Stimulated activated CD8-positive, alpha-beta memory T cell treated with anti-CD3 and anti-CD28 coated beads, Interleukin-7, amount 100 ng/mL, for 1 hour (primary cell): ENCODE data around the gene AFAP1L2.

ENCODE experiments used
- DNase-seq, 2 donors: peaks; one replicate each; pipeline ENCODE4 v3.0.0-alpha.2; 2020; ENCODE audit warnings: low read depth in 2 of 2

AFAP1L2 gene

DNA sequence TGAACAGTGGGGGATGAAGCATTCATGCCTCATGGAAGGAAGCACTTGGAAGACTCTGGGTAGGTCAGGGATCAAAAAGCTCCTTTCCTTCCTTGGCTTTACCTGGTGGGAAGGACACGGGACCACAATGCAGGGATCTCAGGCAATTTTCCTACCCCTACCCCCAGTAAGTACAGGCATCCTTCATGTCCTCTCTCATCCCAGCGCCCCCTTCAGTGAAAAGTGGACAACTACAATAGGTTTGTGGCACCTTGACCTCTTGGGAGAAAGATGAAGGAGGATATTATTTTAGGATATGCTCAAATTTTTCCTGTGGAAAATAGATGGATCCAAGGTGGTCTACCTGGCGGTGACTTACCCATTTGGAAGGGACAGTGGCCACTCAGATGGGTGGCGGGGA, 16.5 kb downstream of the AFAP1L2 start:
- DNase-seq: no peak

DNA sequence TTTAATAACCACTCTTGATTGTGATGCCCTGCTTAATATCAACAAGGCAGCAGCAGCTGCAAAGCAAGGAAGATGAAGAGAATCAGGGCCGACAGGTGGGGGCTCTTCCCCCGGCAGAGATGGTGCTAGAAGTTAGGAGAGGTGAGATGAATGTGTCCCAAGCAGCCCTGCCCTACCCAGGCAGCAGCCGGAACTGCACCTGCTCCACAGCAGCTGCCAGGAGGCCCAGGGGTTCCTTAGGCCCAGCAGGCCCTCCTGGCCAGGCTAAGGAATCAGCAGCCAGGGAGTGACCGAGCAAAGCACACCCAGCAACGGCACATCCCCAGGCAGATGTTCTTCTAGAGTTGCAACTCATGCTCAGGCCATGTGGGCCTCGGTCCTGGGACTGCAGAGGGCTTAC, 17.9 kb downstream of the AFAP1L2 start:
- no peak for DNase-seq

DNA sequence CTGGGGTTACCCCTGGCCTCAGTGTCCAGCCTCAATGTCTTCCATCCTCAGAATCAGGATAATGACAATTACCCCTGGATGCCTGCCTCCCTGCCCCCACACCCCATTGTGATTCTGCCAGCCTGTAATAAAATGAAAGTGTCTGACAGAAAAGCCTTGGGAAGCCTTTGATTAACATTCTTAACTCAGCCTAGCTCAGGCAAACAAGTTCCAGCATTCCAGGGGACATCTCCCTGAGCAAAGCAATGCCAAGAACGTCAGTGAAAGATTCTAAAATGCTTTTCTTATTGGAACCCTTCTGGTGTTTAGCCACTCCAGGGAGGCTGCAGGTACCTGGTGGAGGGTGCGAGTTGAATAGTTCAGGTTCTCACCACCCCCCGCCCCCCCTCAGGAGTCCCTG, 18.7 kb downstream of the AFAP1L2 start:
- DNase-seq: no peak

DNA sequence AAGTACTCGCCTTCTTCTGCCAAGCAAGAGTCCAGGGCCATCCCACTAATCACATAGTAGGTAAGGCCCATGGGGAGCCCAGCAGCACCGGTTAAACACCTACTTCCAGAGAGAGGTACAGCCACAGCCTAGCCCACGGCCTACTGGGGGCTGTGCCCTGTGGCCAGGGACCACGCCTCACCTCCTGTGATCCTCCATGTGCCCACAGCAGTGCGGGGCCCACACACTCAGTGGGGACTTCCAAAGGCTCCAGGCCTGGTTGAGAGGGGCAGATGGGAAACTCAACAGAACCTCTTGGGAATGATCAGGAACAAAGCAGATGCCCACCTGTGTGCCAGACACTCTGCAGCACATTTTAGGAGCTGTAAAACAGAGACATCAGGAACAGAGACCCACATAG, 19.7 kb downstream of the AFAP1L2 start:
- no peak for DNase-seq

DNA sequence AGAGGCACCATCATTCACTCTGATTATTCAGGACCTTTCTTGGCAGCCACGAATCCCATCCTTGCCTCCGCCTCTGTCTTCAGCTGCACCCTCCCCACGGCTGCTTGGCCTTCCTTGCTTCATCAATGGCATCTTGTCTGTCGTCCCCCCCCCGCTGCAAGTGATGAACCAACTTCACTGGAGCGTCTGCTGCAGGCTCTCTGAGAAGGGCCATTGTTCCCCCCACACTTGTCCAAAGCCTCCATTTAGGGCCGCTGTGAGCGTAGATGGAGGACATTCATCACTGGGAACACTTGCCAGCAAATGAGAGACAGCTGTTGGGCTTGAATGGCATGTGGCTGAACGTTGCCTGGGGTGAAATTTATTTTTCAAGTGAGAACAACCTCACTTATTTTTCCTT, 20.1 kb downstream of the AFAP1L2 start:
- no peak for DNase-seq

DNA sequence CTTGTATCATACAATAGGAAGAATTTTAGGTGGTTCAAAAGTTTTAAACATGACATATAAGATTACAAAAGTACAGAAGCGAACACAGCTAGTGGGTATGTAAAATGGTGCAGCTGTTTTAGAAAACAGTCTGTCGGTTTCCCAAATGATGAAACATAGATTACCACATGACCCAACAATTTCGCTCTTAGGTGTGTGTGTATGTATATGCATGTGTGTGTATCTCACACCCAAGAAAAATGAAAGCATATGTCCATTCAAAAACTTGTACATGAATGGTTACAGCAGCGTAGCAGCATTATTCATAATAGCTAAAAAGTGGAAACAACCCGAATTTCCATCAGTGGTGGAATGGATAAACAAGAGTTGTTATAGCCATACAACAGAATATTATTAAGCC, 23.5 kb downstream of the AFAP1L2 start:
- DNase-seq: no peak

DNA sequence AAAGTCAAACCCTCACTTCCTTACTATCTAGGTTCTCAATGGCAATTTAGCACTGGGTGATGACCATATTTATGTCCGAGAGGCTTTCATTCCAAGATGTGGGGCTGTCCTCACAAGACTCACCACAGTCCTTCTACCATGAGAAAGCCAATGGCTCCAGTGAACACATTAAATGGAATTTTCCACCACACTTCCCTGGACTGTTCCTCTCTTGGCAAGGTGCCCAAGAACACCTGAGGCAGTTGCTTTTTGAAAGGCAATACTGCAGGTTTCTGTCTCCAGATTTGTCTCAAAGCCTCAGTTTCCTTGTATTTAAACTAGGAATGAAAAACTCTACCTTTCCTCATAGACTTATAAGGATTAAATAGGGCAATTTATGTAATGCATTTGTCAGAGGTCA, 24.2 kb downstream of the AFAP1L2 start:
- no peak for DNase-seq

DNA sequence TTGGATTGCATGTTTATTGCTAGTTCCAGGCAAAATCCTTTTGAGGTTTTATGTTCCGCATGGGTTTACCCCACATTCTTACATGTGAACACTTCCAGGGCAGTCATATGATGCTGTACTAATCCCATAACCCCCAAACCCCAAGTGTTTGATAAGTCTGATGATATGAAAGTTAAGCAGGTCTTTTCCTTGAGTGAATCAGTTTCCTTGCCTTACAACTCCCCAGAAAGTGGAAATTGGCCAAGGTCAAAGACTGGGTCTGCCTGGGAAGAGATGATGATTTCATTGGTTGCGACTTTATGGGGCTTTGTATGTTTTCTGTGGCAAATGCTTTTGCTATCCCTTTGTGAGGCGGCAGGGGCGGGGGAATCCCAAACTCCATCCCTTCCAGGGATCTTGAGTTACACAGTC, 24.7 kb downstream of the AFAP1L2 start:
- DNase-seq: no peak

DNA sequence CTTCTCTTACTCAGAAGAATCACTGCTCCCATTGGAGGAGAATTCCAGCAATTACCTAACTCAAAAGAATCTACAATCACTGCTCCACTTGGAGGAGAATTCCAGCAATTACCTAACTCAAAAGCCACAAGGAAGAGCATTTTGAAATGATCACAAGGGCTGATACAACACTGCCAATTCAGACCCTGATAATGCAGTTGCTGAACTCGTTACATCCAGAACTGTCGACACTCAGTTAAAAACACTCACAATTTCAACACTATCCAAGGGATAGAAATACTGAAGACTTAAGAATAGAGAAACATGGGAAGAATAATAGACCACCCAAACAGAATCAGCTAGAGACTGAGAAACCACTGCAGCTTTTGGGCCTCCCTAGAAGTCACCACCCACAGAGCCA, 27.8 kb downstream of the AFAP1L2 start:
- no peak for DNase-seq

DNA sequence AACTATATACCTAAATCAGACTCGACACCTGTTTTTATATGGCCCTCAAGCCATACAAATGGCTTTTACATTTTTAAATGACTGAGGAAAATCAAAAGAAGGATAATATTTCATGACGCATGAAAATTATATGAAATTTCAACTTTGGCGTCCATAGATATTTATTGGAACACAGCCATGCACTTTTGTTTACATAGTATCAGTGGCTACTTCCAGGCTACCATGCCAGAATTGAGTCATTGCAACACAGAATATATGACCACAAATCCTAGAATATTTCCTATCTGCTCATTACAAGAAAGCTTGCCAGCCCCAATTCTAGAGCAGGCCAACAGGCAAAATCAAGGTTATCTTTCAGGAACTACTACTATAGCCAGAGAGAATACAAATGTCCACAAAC, 29.3 kb downstream of the AFAP1L2 start:
- DNase-seq: no peak

DNA sequence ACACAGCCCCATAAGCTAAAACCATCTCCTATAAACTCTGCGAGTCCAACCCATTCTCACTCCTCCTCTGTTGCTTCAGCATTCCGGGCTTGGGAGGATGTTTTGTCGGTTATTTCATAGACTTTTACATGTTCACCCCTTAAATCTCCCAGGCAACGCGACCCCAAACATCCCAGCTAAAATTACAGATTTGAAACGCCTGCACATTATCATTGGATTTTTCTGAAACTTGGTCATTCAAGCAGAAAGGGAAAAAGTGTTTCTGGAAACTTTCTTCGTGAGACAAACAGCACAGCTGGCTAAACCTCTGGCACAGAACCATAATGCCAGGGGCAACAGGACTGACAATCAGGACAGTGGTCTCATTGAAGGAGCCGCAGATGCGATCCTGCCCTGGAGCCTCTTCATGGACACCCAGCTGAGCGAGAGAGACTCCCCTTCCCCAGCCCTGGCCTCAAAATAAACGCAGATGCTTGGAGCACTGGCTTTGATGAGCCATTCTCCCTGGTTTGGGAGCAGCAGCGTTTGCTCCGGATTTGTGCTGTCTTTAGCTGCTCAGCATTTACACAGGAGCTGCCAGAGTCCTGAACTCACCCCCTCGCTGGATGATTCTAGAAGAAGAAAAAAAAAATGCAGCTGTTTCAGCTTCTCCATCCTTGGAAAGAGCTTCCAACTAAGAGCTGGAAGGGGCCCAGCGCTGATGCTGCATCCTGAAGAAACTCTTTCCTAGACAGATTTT, 30.1 kb downstream of the AFAP1L2 start:
- no peak for DNase-seq

DNA sequence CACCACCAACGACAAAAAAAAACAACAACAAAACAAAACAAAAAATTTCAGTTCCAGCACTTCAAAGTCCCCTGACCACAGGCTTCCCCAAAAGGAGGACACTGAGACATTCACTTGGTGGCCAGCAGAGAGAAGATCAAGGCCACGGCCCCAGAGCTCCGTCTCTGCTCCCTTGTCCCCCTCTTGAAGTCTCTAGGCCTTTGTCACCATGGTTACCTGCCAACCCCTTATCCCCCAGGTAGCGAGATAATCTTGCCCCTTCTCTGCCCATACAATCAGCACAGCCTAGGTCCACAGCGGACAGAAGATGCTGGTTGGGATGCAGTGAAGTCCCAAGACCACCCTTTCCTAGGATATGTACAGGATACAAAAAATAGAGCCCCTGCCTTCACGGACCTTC, 30.7 kb downstream of the AFAP1L2 start:
- no peak for DNase-seq

DNA sequence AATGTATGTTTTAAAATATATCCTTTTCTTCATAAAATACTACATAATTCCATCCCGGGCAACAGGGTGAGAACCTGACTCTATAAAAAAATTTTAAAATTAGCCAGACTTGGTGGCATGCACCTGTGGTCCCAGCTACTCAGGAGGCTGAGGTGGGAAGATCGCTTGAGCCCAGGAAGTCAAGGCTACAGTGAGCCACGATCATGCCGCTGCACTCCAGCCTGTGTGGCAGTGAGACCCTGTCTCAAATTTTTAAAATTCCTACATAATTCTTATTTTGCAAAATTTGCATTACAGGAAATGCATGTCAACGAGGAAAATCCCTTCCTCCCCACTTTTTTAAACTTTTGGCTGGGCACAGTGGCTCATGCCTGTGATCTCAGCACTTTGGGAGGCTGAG, 31.3 kb downstream of the AFAP1L2 start:
- DNase-seq: no peak

DNA sequence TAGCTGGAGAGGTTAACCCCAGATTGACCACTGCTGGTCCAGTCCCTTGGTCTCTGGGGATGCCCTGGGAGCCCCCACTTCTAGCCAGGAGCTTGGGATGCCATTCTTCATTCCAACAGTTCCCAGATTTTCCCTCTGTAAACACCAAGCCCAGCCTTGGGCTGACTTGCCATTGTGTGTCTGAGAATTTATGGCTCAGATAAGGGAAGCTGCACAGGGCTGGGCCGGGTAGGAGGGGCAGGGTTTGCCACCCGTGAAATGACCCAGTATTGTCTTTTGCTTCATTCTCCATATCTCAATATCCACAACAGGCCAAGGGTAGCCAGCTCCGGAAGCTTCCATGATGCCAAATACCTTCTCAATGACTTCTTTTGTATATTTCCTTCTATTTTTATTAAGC, 32.1 kb downstream of the AFAP1L2 start:
- no peak for DNase-seq

DNA sequence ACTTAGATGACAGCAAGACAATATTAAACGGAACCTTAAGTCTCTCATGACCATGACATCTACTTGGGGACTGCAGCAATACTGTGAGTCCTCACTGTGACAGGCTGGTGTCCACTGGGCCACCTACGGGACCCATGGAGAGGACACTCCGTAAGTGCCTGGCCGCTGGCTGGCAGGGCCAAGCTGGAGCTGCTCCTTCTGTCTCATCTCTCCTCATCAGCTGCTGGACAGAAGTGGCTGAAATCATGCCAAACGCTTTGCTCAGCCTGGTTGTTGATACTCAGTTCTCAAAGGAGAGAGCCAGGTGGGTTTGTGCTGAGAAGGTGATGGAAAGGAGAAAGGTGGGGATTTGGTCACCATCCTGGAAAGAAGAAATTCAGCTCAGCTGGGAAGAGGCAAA, 33.3 kb downstream of the AFAP1L2 start:
- no peak for DNase-seq

DNA sequence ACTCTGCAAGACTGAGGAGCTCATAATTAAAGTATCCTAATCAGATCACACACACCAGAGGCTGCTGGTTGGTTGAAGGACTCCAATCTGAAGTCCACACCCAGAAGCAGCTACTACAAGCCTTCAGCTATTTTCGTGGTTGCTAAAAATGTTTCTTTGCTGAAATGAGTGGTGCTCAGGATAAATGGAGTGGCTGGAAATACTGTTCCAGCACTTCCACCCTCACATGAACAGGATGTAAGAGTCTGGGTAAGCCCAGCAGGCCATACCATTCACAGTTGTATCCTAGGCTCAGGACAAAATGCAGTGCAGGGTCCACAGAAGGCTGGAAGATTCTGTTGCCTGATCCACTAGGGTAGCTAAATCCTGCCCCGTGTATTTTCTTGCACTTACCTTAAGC, 34.1 kb downstream of the AFAP1L2 start:
- DNase-seq: no peak

DNA sequence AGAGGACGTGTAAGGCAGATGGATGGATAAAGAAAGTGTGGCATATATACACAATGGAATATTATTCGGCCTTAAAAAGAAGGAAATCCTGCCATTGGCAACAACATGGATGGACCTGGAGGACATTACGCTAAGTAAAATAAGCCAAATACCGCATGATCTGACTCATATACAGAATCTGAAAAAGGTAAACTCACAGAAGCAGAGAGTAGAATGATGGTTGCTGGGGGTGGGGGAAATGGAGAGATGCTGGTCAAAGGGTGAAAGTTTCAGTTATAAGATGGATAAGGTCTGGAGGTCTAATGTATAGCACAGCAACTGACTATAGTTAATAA, 36.3 kb downstream of the AFAP1L2 start:
- no peak for DNase-seq

DNA sequence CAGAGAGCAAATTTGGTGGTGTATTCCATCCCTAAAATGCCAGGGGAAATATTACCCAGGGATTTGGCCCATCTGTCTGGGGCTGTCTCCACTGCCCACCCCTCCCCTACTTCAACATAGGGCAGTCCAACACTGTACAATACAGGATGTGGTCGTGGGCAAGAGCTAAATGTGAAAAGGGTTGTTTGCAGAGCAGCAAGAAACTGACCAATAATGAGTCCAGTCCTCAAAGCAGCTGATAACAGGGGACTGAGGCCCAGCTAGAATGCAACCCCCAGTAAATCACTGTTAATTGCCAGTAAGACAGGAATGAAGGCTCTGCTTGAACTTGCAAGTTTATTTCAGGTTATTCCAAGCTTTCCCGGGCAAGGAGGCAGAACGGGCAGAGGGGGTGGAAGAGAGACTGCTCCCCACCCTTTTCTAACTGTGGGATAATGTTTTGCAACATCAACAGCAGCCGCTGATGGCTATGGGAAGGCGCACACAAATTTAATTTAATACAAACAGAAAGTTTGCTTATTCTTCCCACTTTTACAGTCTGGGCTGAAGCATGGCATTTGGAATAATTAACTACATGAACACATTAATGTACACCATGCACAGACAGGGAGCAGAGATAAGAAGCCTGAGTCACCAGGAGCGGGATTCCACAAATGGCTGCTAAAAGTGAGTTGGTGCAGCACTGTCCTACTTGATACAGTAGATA, 36.8 kb downstream of the AFAP1L2 start:
- DNase-seq: no peak

DNA sequence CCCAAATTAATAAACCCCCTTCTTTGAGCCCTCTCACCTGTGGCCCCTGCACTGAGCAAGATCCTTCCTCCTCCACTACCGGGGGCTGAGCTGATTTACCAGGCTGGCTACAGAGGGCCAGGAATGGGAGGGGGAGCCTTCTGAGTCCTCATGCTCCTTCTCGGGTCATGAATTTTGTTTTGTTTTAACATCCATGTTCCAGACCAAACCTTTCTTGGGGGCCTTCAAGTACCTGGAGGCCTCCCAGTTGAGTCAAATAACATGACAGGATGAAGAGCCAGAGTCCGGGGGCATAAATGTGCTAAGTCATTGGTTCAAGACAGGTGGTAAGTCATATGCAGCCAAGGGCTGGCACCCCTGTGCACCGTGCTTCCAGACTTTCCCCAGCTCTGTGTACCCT, 39.6 kb downstream of the AFAP1L2 start:
- DNase-seq: no peak

DNA sequence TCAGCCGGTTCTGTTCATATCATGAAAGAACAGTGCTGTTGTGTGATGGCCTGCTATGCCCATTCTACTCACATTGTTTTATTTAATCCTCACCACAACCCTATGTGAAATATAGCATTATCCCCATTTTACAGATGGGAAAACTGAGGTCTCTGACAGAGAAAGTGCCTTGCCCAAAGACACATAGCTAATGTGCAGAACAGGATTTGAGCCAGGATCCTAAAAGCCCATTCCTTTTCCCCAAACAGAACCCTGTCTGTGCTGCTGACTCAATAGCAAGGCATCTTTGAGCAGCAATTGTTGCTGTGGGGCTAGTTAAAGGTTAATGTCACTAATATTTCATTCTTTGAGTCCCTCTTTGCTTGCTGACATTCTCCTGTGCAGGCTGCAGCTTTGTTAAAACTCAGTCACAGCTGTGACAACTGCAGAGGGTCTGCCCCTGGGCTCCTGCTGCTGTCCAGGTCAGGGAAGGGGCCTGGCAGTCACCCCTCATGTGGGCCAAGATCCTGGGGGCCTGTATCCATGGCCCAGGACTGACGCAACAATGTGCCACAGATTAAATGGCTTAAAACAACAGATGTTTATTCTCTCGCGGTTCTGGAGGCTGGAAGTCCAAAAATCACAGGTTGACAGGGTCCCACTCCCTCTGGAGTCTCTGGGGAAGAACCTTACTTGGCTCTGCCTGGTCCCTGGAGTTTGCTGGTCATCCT, 40.4 kb downstream of the AFAP1L2 start:
- DNase-seq: no peak

DNA sequence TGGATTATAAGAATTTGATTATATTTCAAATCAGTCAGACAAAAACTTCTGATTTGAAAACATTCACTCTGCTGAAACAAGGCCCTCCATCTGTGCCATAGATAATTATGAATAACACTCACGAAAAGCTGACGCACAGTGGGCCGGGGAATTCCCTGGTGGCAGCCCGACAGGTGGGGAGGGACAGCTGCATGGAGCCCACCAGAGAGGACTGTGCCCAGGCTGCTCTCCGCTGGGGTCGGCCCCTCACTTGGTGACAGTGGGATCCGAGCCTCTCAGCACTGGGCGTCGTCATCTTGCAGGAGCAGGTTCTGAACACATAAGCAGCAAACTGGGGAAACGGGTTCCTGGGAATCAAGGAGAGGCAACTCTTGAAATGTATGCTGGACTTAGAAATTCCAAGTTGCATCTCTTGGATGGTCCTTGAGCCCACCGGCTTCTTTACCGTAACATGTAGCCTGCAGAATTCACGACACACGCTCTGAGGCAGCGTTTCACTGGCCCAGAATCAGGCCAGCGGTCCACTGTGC, 41.4 kb downstream of the AFAP1L2 start:
- DNase-seq: no peak

DNA sequence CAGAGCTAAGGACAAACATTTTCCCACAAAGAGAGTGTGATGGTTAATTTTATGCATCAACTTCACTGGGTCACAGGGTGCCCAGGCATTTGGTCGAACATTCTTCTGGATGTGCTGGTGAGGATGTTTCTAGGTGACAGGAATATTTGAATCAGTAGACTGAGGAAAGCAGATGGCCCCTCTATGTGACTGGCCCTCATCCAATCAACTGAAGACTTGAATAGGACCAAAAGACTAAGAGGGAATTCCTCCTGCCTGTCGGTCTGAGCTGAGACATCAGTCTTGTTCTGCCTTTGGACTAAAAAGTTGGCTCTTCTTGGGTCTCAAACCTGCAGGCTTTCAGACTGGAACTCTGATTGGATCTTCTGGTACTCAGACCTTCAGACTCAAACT, 44.4 kb downstream of the AFAP1L2 start:
- no peak for DNase-seq
